Sigmoid colon (tissue), 7 donors: ENCODE measurements around the gene UBE2J1. TPM values are rescaled to one million over a fixed set of nuclear protein-coding genes. Genes with fewer than 3 reads are reported as not detected.
"Not testable (repeated sequence)": the region's sequence is repeated elsewhere in the genome, so short reads cannot be mapped to it uniquely, and the experiment has no call there.

Source experiments
- DNase-seq: peaks from one replicate; pipeline ENCODE4 v3.0.0-alpha.2; 2019
- H3K27ac ChIP-seq, 4 donors: fragments of 200-600 bp; sonication (generic); one replicate each; pipeline ENCODE4 v1.5.1; 2016 to 2019; ENCODE audit warnings: mild to moderate bottlenecking in 1 of 4
- H3K27me3 ChIP-seq, 3 donors: fragments of 200-600 bp; sonication (generic); one replicate each; pipeline ENCODE4 v1.5.1; 2019; ENCODE audit warnings: mild to moderate bottlenecking in 1 of 3
- H3K36me3 ChIP-seq, 4 donors: fragments of 200-600 bp; sonication (generic); one replicate each; pipeline ENCODE4 v1.5.1; 2016 to 2019
- H3K4me1 ChIP-seq, 4 donors: fragments of 200-600 bp; sonication (generic); one replicate each; pipeline ENCODE4 v1.5.1; 2017 to 2019
- H3K4me3 ChIP-seq, 4 donors: fragments of 200-600 bp; sonication (generic); one replicate each; pipeline ENCODE4 v1.5.1; 2017 to 2019; ENCODE audit warnings: mild to moderate bottlenecking in 2 of 4, moderate library complexity in 1 of 4
- H3K9me3 ChIP-seq, 4 donors: fragments of 200-600 bp in 3 of 4; sonication (generic) in 3 of 4; one replicate each; pipeline versions ENCODE4 v1.5.1 to v1.6.1; 2013 to 2019
- EP300 ChIP-seq, 4 donors: sonication (generic); formaldehyde crosslinking; IDR thresholded peaks; one replicate each; pipeline ENCODE4 v1.6.1; 2017; ENCODE audit warnings: antibody characterized with exemption in 4 of 4
- POLR2A ChIP-seq, 2 donors: fragments of 450-650 bp; IDR thresholded peaks; one replicate each; pipeline ENCODE4 v1.6.1; 2016; ENCODE audit warnings: antibody characterized with exemption in 2 of 2, mild to moderate bottlenecking in 2 of 2, moderate library complexity in 2 of 2
- POLR2AphosphoS5 ChIP-seq, 4 donors: sonication (generic); formaldehyde crosslinking; IDR thresholded peaks; one replicate each; pipeline ENCODE4 v1.6.1; 2017; ENCODE audit warnings: antibody characterized with exemption in 4 of 4
- WGBS, 2 donors: extraction: QIAGEN DNeasy Blood & Tissue Kit; methylation state at CpG; one replicate each; pipeline ENCODE4 v1.1.7; 2013; 5-methylcytosine and 5-hydroxymethylcytosine counted together
- intact Hi-C: fragments of 100-400 bp; cut with DNase I; formaldehyde crosslinking; loops from one replicate; pipeline ENCODE4 v1.15.1; 2023
- polyA plus RNA-seq, 3 donors: library from polyadenylated mRNA; stranded (reverse); fragments of 200-250 nt; gene quantifications; one replicate each; pipeline ENCODE4 v1.2.3, GENCODE V29; 2013
- total RNA-seq, 4 donors: library from RNA; depleted of rRNA; stranded (reverse); fragments of >200 nt; gene quantifications; one replicate each; pipeline ENCODE4 v1.1.0, GENCODE V29; 2016
- TF ChIP-seq, protein P1 (sequence below), 4 experiments: fragments of 450-650 bp in 3 of 4; fragments of 200-600 bp in 1 of 4; IDR thresholded peaks; one replicate each; pipeline ENCODE4 v1.5.1; 2016 to 2019; ENCODE audit warnings: antibody characterized with exemption in 4 of 4, mild to moderate bottlenecking in 3 of 4, moderate library complexity in 2 of 4
- donor health status: healthy with polysubstance abuse.
- donor health status: Bipolar disorder and iron deficiency.
- donor health status: healthy.

The UBE2J1 gene, protein sequence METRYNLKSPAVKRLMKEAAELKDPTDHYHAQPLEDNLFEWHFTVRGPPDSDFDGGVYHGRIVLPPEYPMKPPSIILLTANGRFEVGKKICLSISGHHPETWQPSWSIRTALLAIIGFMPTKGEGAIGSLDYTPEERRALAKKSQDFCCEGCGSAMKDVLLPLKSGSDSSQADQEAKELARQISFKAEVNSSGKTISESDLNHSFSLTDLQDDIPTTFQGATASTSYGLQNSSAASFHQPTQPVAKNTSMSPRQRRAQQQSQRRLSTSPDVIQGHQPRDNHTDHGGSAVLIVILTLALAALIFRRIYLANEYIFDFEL
- total RNA-seq (10 to 100 TPM; 29.5 to 36.7 (median 33.8) TPM), polyA plus RNA-seq (10 to 100 TPM; 31.6 to 50.4 (median 40.8) TPM)

GRCh38 chr6:89352278-89353117, at the start of gene UBE2J1:
Gene UBE2J1, minus strand, starts transcription at chr6:89352722. Its CDS starts 153 bp downstream, at chr6:89352569.
- Histone ChIP-seq H3K27me3 (no peaks in the 10 kb centered on the region), H3K9me3 (no peaks in the 10 kb centered on the region), H3K36me3 (no peaks in the 10 kb centered on the region), H3K4me3 (peak within 1 kb of the TSS; percentile 65 to 92 (median 72)), H3K27ac (peak within 1 kb of the TSS; percentile 94 to 99 (median 94)), H3K4me1 (peaks cover 0 to 40% (median 36%) of the 10 kb centered on the region in 4 donors)
- 0% methylated on average over 102 of the region's 102 CpGs for WGBS, 2 donors
- TF ChIP-seq POLR2AphosphoS5 (IDR thresholded peaks at IDR 0.05) (peak; percentile 69 to 95 (median 90)), EP300 (IDR thresholded peaks at IDR 0.05) (no peak), POLR2A (IDR thresholded peaks at IDR 0.05) (peak; percentile 65 to 78)
- intact Hi-C loops = loop anchor here (1.0 to 10.0 kb wide), 6 partner anchors 230 to 482 kb away; partner anchors contain the start of gene PNRC1
- peak; percentile 97 for DNase-seq

DNA sequence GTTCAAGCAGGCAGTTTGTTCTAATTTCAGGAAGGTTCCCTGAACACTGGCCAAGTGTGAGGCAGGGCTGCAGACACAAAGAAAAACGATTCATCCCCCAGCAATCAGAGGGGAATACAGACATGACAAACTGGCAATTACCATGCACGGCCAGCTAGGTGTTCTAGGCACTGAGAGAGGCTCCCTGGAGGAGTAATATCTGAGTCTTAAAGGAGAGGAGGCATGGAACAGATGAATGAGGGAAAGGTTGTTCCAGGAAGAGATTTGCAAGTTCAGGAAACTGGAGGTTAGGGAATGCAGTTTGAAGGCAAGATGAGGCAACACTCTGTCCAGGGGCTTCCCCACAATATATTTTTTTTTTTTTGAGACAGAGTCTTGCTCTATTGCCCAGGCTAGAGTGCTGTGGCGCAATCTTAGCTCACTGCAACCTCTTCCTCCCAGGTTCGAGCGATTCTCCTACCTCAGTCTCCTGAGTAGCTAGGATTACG, 48.4 kb upstream of the UBE2J1 start:
- no peak for TF ChIP-seq POLR2A (IDR thresholded peaks at IDR 0.05)
- no peak for TF ChIP-seq EP300 (IDR thresholded peaks at IDR 0.05)
- TF ChIP-seq POLR2AphosphoS5 (IDR thresholded peaks at IDR 0.05) = no peak
- TF ChIP-seq, protein P1, sequence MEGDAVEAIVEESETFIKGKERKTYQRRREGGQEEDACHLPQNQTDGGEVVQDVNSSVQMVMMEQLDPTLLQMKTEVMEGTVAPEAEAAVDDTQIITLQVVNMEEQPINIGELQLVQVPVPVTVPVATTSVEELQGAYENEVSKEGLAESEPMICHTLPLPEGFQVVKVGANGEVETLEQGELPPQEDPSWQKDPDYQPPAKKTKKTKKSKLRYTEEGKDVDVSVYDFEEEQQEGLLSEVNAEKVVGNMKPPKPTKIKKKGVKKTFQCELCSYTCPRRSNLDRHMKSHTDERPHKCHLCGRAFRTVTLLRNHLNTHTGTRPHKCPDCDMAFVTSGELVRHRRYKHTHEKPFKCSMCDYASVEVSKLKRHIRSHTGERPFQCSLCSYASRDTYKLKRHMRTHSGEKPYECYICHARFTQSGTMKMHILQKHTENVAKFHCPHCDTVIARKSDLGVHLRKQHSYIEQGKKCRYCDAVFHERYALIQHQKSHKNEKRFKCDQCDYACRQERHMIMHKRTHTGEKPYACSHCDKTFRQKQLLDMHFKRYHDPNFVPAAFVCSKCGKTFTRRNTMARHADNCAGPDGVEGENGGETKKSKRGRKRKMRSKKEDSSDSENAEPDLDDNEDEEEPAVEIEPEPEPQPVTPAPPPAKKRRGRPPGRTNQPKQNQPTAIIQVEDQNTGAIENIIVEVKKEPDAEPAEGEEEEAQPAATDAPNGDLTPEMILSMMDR (IDR thresholded peaks at IDR 0.05) = no peak
- Histone ChIP-seq H3K4me3 (no peak overlapping the region), H3K36me3 (no peaks in the 10 kb centered on the region), H3K9me3 (no peaks in the 10 kb centered on the region), H3K4me1 (peaks cover 0 to 3% (median 0%) of the 10 kb centered on the region in 4 donors), H3K27ac (no peak overlapping the region), H3K27me3 (no peaks in the 10 kb centered on the region)
- no peak for DNase-seq
- intact Hi-C loops = no loop called here
- WGBS, 2 donors = 71 to 75% methylated on average over 6 of the region's 6 CpGs

- Histone ChIP-seq H3K9me3 (no peaks in the 10 kb centered on the region), H3K27me3 (no peaks in the 10 kb centered on the region), H3K4me3 (no peak overlapping the region), H3K36me3 (no peaks in the 10 kb centered on the region), H3K4me1 (peaks cover 0 to 3% (median 0%) of the 10 kb centered on the region in 4 donors), H3K27ac (no peak overlapping the region)
- TF ChIP-seq POLR2A (IDR thresholded peaks at IDR 0.05) = no peak
- TF ChIP-seq POLR2AphosphoS5 (IDR thresholded peaks at IDR 0.05) = no peak
- no peak for TF ChIP-seq EP300 (IDR thresholded peaks at IDR 0.05)
- TF ChIP-seq, protein P1 (IDR thresholded peaks at IDR 0.05) = no peak
- DNase-seq = no peak
- WGBS, 2 donors = 97 to 98% methylated on average over 3 of the region's 3 CpGs
- intact Hi-C loops = no loop called here
Observed at GRCh38 chr6:89400050-89400449, 47.5 kb upstream of the UBE2J1 start.

- intact Hi-C loops = no loop called here
- no peak overlapping the region for H3K27ac ChIP-seq
- H3K4me3 ChIP-seq = no peak overlapping the region
- H3K4me1 ChIP-seq = peaks cover 0 to 3% (median 0%) of the 10 kb centered on the region in 4 donors
- H3K36me3 ChIP-seq = no peaks in the 10 kb centered on the region
- no peak for DNase-seq
- 76 to 83% methylated on average over 7 of the region's 7 CpGs for WGBS, 2 donors
- no peaks in the 10 kb centered on the region for H3K27me3 ChIP-seq
- no peak for TF ChIP-seq POLR2AphosphoS5 (IDR thresholded peaks at IDR 0.05)
- TF ChIP-seq, protein P1 (IDR thresholded peaks at IDR 0.05) = no peak
- no peak for TF ChIP-seq EP300 (IDR thresholded peaks at IDR 0.05)
- no peak for TF ChIP-seq POLR2A (IDR thresholded peaks at IDR 0.05)
- H3K9me3 ChIP-seq = no peaks in the 10 kb centered on the region
Observed at GRCh38 chr6:89398762-89399525, 46.4 kb upstream of the UBE2J1 start.

DNA sequence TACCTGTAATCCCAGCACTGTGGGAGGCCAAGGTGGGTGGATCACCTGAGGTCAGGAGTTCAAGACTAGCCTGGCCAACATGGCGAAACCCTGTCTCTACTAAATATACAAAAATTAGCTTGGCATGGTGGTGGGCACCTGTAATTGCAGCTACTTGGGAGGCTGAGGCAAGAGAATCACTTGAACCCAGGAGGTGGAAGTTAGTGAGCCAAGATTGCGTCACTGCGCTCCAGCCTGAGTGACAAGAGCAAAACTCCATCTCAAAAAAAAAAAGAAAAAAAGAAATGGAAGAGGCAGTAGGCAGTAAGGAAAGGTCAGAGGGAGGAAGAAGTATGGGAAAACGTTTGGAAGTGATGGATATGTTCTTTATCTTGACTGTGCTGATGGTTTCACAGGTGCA, 45.4 kb upstream of the UBE2J1 start:
- H3K36me3 ChIP-seq, H3K27me3 ChIP-seq, H3K4me1 ChIP-seq, H3K4me3 ChIP-seq, H3K9me3 ChIP-seq, DNase-seq, H3K27ac ChIP-seq, intact Hi-C loops: not testable (repeated sequence)
- WGBS, 2 donors = 76 to 81% methylated on average over 4 of the region's 4 CpGs
